PC-3 (cell line): ENCODE data around the gene TST. TPM values are rescaled to one million over a fixed set of nuclear protein-coding genes. Genes with fewer than 3 reads are reported as not detected.

Source experiments
- ATAC-seq: fragments of 200-7000 bp; cut with Tn5 transposase; 2 replicates; pipeline ENCODE4 v1.9.1; 2020; ENCODE audit warnings: mild to moderate bottlenecking, moderate library complexity
- BruUV-seq: library from RNA; stranded (reverse); fragments of 400-500 nt; replicated peaks from 2 replicates; lab custom pipeline; 2021; lab: Mats Ljungman, UMichigan
- CTCF ChIA-PET: fragments of 300-600 bp; sonication (Branson Sonifier 250); formaldehyde crosslinking; loops from one replicate; lab custom pipeline; 2022; ENCODE audit warnings: antibody characterized with exemption; lab: Charles Lee
- POLR2A ChIA-PET: fragments of 300-600 bp; sonication (Branson Sonifier 250); formaldehyde crosslinking; loops from one replicate; lab custom pipeline; 2022; ENCODE audit warnings: antibody characterized with exemption; ENCODE audit not compliant: unreplicated experiment; lab: Charles Lee
- DNase-seq: peaks from one replicate; pipeline ENCODE4 v3.0.0-alpha.2; 2015
- H2AFZ ChIP-seq: fragments of 300-600 bp; sonication (generic); 2 replicates; pipeline ENCODE4 v1.6.0; 2016; ENCODE audit warnings: antibody characterized with exemption, low read length
- H3F3A ChIP-seq: fragments of 300-600 bp; sonication (generic); one replicate; pipeline ENCODE4 v1.6.0; 2017; ENCODE audit warnings: antibody characterized with exemption, low read length, control low read depth, mild to moderate bottlenecking; ENCODE audit not compliant: unreplicated experiment
- H3K27ac ChIP-seq: fragments of 300-600 bp; sonication (generic); 2 replicates; pipeline ENCODE4 v1.5.1; 2016; ENCODE audit warnings: mild to moderate bottlenecking, low read length
- H3K27me3 ChIP-seq: fragments of 300-600 bp; sonication (generic); 2 replicates; pipeline ENCODE4 v1.6.1; 2016; ENCODE audit warnings: low read length, mixed read lengths
- H3K36me3 ChIP-seq: fragments of 300-600 bp; sonication (generic); 2 replicates; pipeline ENCODE4 v1.6.1; 2016; ENCODE audit warnings: low read depth, mixed run types, low read length, mixed read lengths
- H3K4me1 ChIP-seq: fragments of 300-600 bp; sonication (generic); 2 replicates; pipeline ENCODE4 v1.5.1; 2016; ENCODE audit warnings: low read length; ENCODE audit not compliant: insufficient read depth
- H3K4me2 ChIP-seq: fragments of 300-600 bp; sonication (generic); 2 replicates; pipeline ENCODE4 v1.6.0; 2016; ENCODE audit warnings: low read length
- H3K4me3 ChIP-seq: fragments of 300-600 bp; sonication (generic); 2 replicates; pipeline ENCODE4 v1.5.1; 2016; ENCODE audit warnings: mild to moderate bottlenecking, low read length, mixed read lengths
- H3K79me2 ChIP-seq: fragments of 300-600 bp; sonication (generic); 2 replicates; pipeline ENCODE4 v1.6.1; 2017; ENCODE audit warnings: low read length, mixed read lengths
- H3K9ac ChIP-seq: fragments of 300-600 bp; sonication (generic); 2 replicates; pipeline ENCODE4 v1.6.0; 2016; ENCODE audit warnings: mild to moderate bottlenecking, low read length
- H3K9me2 ChIP-seq: fragments of 300-600 bp; sonication (generic); replicated peaks from 2 replicates; pipeline ENCODE4 v1.6.1; 2016; ENCODE audit warnings: mixed run types, low read length, mixed read lengths
- H3K9me3 ChIP-seq: fragments of 300-600 bp; sonication (generic); 2 replicates; pipeline ENCODE4 v1.6.1; 2016; ENCODE audit warnings: low read length, mixed read lengths
- H4K20me1 ChIP-seq: fragments of 300-600 bp; sonication (generic); 2 replicates; pipeline ENCODE4 v1.6.1; 2016; ENCODE audit warnings: low read length, mixed read lengths
- EZH2 ChIP-seq: fragments of 300-600 bp; sonication (generic); IDR thresholded peaks from one replicate; pipeline ENCODE4 v1.6.1; 2017; ENCODE audit warnings: antibody characterized with exemption, mild to moderate bottlenecking, low read length; ENCODE audit not compliant: unreplicated experiment
- EZH2phosphoT487 ChIP-seq: fragments of 300-600 bp; sonication (generic); IDR thresholded peaks from 2 replicates; pipeline ENCODE4 v1.6.1; 2018; ENCODE audit warnings: mild to moderate bottlenecking, antibody characterized with exemption, low read length, borderline replicate concordance
- intact Hi-C: fragments of 100-400 bp; cut with micrococcal nuclease; formaldehyde crosslinking; loops from 2 replicates; pipeline ENCODE4 v1.9.0; 2023
- total RNA-seq: library from RNA; depleted of rRNA; stranded (reverse); fragments of >200 nt; gene quantifications from 2 replicates; pipeline ENCODE4 v1.2.3, GENCODE V29; 2014
- TF ChIP-seq, protein P1 (sequence below): fragments of 300-600 bp; sonication (generic); conservative IDR thresholded peaks from 2 replicates; pipeline ENCODE4 v1.5.1; 2017; ENCODE audit warnings: antibody characterized with exemption, low read depth, mild to moderate bottlenecking, low read length

The TST gene
- total RNA-seq, 1 experiment from 2014 or later, result 35.9 TPM

GRCh38 chr22:36998620-36999351 is 20.5 kb downstream of the TST start:
- no peak overlapping the region for H3K4me3 ChIP-seq

GRCh38 chr22:36997746-36998145 is 21.5 kb downstream of the TST start:
- DNase-seq (no peak), ATAC-seq (no peak)
- Histone ChIP-seq H3F3A (no peaks in the 10 kb centered on the region), H3K9me2 (no peaks in the 10 kb centered on the region), H2AFZ (no peak overlapping the region), H3K4me1 (no peaks in the 10 kb centered on the region), H3K4me2 (no peak overlapping the region), H3K27me3 (peaks cover 6% of the 10 kb centered on the region), H3K79me2 (no peaks in the 10 kb centered on the region), H3K36me3 (no peaks in the 10 kb centered on the region), H4K20me1 (no peaks in the 10 kb centered on the region), H3K4me3 (no peak overlapping the region), H3K9ac (no peak overlapping the region), H3K27ac (no peak overlapping the region), H3K9me3 (no peaks in the 10 kb centered on the region)
- intact Hi-C loops, result no loop called here
- BruUV-seq, result no TSS peak
- TF ChIP-seq EZH2 (no peak), EZH2phosphoT487 (no peak)
- TF ChIP-seq, protein P1, sequence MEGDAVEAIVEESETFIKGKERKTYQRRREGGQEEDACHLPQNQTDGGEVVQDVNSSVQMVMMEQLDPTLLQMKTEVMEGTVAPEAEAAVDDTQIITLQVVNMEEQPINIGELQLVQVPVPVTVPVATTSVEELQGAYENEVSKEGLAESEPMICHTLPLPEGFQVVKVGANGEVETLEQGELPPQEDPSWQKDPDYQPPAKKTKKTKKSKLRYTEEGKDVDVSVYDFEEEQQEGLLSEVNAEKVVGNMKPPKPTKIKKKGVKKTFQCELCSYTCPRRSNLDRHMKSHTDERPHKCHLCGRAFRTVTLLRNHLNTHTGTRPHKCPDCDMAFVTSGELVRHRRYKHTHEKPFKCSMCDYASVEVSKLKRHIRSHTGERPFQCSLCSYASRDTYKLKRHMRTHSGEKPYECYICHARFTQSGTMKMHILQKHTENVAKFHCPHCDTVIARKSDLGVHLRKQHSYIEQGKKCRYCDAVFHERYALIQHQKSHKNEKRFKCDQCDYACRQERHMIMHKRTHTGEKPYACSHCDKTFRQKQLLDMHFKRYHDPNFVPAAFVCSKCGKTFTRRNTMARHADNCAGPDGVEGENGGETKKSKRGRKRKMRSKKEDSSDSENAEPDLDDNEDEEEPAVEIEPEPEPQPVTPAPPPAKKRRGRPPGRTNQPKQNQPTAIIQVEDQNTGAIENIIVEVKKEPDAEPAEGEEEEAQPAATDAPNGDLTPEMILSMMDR, result no peak
- POLR2A ChIA-PET, result no interaction called here
- CTCF ChIA-PET, result no interaction called here

More at GRCh38 chr22:36998620-36999351, 20.5 kb downstream of the TST start:
- TF ChIP-seq, protein P1, result peak; percentile 34; the same call in 1 of the 2 replicates
- TF ChIP-seq EZH2phosphoT487, result no peak
- no peaks in the 10 kb centered on the region for H3F3A ChIP-seq
- no peaks in the 10 kb centered on the region for H4K20me1 ChIP-seq
- peaks cover 2% of the 10 kb centered on the region for H3K27me3 ChIP-seq
- no peak overlapping the region for H3K27ac ChIP-seq
- H3K9me2 ChIP-seq, result no peaks in the 10 kb centered on the region
- no TSS peak for BruUV-seq
- ATAC-seq, result no peak
- intact Hi-C loops, result no loop called here
- no peak overlapping the region for H3K4me2 ChIP-seq
- H3K36me3 ChIP-seq, result no peaks in the 10 kb centered on the region
- no peaks in the 10 kb centered on the region for H3K4me1 ChIP-seq
- H3K9ac ChIP-seq, result no peak overlapping the region
- ChIA-PET POLR2A (no interaction called here), CTCF (no interaction called here)
- no peak overlapping the region for H2AFZ ChIP-seq
- DNase-seq, result no peak
- H3K79me2 ChIP-seq, result no peaks in the 10 kb centered on the region
- no peaks in the 10 kb centered on the region for H3K9me3 ChIP-seq

DNA sequence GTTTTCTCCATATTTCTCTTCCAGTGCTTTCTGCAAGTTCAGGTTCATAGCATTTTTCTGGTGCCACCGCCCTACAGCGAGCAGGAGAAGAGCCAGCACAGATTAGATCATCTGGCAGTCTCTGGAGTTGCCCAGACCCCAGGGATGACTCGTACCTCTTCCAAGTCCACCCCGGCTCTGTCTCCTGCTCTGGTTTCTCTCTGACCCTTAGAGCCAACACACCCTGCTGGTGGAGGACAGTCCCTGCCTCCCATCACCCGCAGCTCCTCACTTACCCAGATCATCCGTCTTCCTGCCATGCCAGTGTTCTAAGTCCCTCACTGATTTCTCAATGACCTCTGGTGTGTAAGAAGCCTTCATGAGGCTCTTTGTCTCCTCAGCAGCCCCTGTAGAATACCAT is 28.0 kb downstream of the TST start:
- no TSS peak for BruUV-seq
- TF ChIP-seq, protein P1, result no peak
- TF ChIP-seq EZH2phosphoT487, result no peak
- TF ChIP-seq EZH2, result no peak
- CTCF ChIA-PET, result no interaction called here
- Histone ChIP-seq H3K27ac (no peak overlapping the region), H4K20me1 (no peaks in the 10 kb centered on the region), H3K9me2 (no peaks in the 10 kb centered on the region), H3K9me3 (no peaks in the 10 kb centered on the region), H3K4me2 (no peak overlapping the region), H3K27me3 (peaks cover 32% of the 10 kb centered on the region), H3K36me3 (no peaks in the 10 kb centered on the region; the same call in 1 of the 2 replicates), H3K9ac (no peak overlapping the region), H3F3A (no peaks in the 10 kb centered on the region), H3K79me2 (no peaks in the 10 kb centered on the region), H3K4me3 (no peak overlapping the region), H2AFZ (no peak overlapping the region), H3K4me1 (no peaks in the 10 kb centered on the region)
- intact Hi-C loops, result no loop called here
- POLR2A ChIA-PET, result no interaction called here
- no peak for DNase-seq
- ATAC-seq, result no peak
